CD8-positive, alpha-beta memory T cell (primary cell): ENCODE measurements around the gene EP400. TPM values are rescaled to one million over a fixed set of nuclear protein-coding genes. Genes with fewer than 3 reads are reported as not detected.

Source experiments
- CTCF ChIA-PET: fragments of 350-600 bp; sonication (Branson Sonifier 250); formaldehyde crosslinking; loops from one replicate; lab custom pipeline; 2021; ENCODE audit warnings: antibody characterized with exemption; lab: Charles Lee
- POLR2A ChIA-PET: fragments of 350-600 bp; sonication (Branson Sonifier 250); formaldehyde crosslinking; loops from one replicate; lab custom pipeline; 2021; ENCODE audit warnings: antibody characterized with exemption; lab: Charles Lee
- DNase-seq, 5 donors: peaks; one replicate each; pipeline versions ENCODE4 v3.0.0 to v3.0.0-alpha.2; 2020 to 2022; ENCODE audit warnings: mixed read lengths in 1 of 5
- H3K27ac ChIP-seq: one replicate; pipeline ENCODE4 v1.7.0; 2013; ENCODE audit warnings: low read depth, mild to moderate bottlenecking, low read length, moderate library complexity
- H3K27me3 ChIP-seq: 2 replicates; pipeline ENCODE4 v1.7.0; 2013; ENCODE audit warnings: low read length, mild to moderate bottlenecking; ENCODE audit not compliant: insufficient read depth, poor library complexity, severe bottlenecking
- H3K36me3 ChIP-seq: 2 replicates; pipeline ENCODE4 v1.7.0; 2013; ENCODE audit warnings: mild to moderate bottlenecking, low read length, moderate library complexity; ENCODE audit not compliant: insufficient read depth
- H3K4me1 ChIP-seq: 2 replicates; pipeline ENCODE4 v1.7.0; 2013; ENCODE audit warnings: mild to moderate bottlenecking, low read length, moderate library complexity; ENCODE audit not compliant: insufficient read depth
- H3K4me3 ChIP-seq: 2 replicates; pipeline ENCODE4 v1.7.0; 2013; ENCODE audit warnings: mild to moderate bottlenecking, low read length
- H3K9me3 ChIP-seq: 2 replicates; pipeline ENCODE4 v1.7.0; 2013; ENCODE audit warnings: mild to moderate bottlenecking, low read length
- H3K27ac Mint-ChIP-seq, 8 donors: one replicate each; pipeline ENCODE4 v1.8.0; 2020 to 2021; ENCODE audit warnings: mixed read lengths in 8 of 8, mild to moderate bottlenecking in 6 of 8, inconsistent platforms in 3 of 8, moderate library complexity in 3 of 8
- H3K27me3 Mint-ChIP-seq, 2 donors: one replicate each; pipeline ENCODE4 v1.8.0; 2020 to 2021; ENCODE audit warnings: mixed read lengths in 2 of 2, mild to moderate bottlenecking in 1 of 2, moderate library complexity in 1 of 2
- H3K36me3 Mint-ChIP-seq, 3 donors: one replicate each; pipeline ENCODE4 v1.8.0; 2020 to 2021; ENCODE audit warnings: mixed read lengths in 3 of 3, inconsistent platforms in 1 of 3, mild to moderate bottlenecking in 1 of 3
- H3K4me1 Mint-ChIP-seq, 3 donors: one replicate each; pipeline ENCODE4 v1.8.0; 2020 to 2021; ENCODE audit warnings: mixed read lengths in 3 of 3, inconsistent platforms in 1 of 3, mild to moderate bottlenecking in 1 of 3
- H3K4me3 Mint-ChIP-seq, 7 donors: one replicate each; pipeline ENCODE4 v1.8.0; 2020 to 2021; ENCODE audit warnings: mixed read lengths in 7 of 7, mild to moderate bottlenecking in 6 of 7, moderate library complexity in 4 of 7, inconsistent platforms in 2 of 7
- H3K9me3 Mint-ChIP-seq, 5 donors: one replicate each; pipeline ENCODE4 v1.8.0; 2020 to 2022; ENCODE audit warnings: mixed read lengths in 5 of 5, mild to moderate bottlenecking in 3 of 5, moderate library complexity in 2 of 5, inconsistent platforms in 1 of 5
- polyA plus RNA-seq: library from polyadenylated mRNA; unstranded; fragments of 300-500 nt; fragmentation: Illumina TruSeq; gene quantifications from one replicate; pipeline ENCODE4 v1.2.3, GENCODE V29; 2021
- total RNA-seq, 2 experiments: library from RNA; stranded (reverse); gene quantifications; one replicate each; pipeline ENCODE4 v1.2.3, GENCODE V29; 2021

Gene EP400
- total and polyA plus RNA-seq, 3 experiments from 2014 or later = 4.3 to 48.8 (median 47.9) TPM

DNA sequence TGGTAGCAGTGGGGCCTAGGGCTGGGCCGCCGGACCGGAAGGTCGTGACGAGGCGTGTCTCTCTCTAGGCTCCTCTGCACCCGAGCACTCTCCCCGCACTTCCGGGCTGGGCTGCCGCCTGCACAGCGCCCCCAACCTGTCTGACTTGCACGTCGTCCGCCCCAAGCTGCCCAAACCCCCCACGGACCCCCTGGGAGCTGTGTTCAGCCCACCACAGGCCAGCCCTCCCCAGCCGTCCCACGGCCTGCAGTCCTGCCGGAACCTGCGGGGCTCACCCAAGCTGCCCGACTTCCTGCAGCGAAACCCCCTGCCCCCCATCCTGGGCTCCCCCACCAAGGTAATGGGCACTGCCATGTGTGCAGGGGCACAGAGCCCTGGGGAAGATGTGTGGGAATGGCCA is 33.9 kb upstream of the EP400 start:
- Histone ChIP-seq H3K36me3 (peaks cover 5% of the 10 kb centered on the region), H3K27me3 (no peaks in the 10 kb centered on the region), H3K4me3 (no peak overlapping the region), H3K9me3 (no peaks in the 10 kb centered on the region), H3K4me1 (no peaks in the 10 kb centered on the region), H3K27ac (no peak overlapping the region)
- peaks cover 0 to 45% (median 3%) of the 10 kb centered on the region in 3 donors for H3K36me3 Mint-ChIP-seq
- H3K9me3 Mint-ChIP-seq = no peaks in the 10 kb centered on the region
- no peak for DNase-seq
- H3K27me3 Mint-ChIP-seq = no peaks in the 10 kb centered on the region
- POLR2A ChIA-PET = no interaction called here
- no peaks in the 10 kb centered on the region for H3K4me1 Mint-ChIP-seq
- CTCF ChIA-PET = no interaction called here
- H3K27ac Mint-ChIP-seq = no peak overlapping the region
- no peak overlapping the region for H3K4me3 Mint-ChIP-seq

DNA sequence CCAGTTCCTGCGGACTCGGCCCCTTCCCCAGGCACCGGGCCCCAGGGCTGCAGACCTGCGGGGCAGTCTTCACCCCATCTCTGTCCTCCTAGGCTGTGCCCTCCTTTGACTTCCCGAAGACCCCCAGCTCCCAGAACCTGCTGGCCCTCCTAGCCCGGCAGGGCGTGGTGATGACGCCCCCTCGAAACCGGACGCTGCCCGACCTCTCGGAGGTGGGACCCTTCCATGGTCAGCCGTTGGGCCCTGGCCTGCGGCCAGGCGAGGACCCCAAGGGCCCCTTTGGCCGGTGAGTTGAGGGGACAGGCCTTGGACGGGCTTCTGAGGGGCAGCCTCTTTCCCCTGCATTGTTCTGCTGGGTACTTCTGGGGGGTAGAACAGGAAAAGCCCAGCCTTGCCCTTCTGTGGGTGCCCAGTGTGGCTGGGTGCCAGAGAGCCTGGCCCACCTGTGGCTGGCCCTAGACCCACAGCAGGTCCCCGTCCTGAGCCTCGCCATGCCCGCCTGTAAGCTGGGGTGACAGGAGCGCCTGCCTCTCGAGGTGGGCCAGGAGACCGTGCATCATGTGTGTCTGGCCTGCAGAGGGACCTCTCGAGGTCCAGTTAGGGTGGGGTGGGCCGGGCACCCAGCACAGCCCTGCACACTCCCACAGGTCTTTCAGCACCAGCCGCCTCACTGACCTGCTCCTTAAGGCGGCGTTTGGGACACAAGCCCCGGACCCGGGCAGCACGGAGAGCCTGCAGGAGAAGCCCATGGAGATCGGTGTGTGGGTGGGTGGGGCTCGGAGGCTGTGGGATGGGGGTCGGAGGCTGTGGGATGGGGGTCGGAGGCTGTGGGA is 33.2 kb upstream of the EP400 start:
- H3K4me1 ChIP-seq = no peaks in the 10 kb centered on the region
- ChIA-PET POLR2A (no interaction called here), CTCF (no interaction called here)
- Mint-ChIP-seq H3K4me3 (no peak overlapping the region), H3K36me3 (peaks cover 0 to 43% (median 3%) of the 10 kb centered on the region in 3 donors), H3K9me3 (no peaks in the 10 kb centered on the region), H3K27ac (peak overlapping the region in 1 of 8 donors; percentile 68), H3K27me3 (no peaks in the 10 kb centered on the region), H3K4me1 (no peaks in the 10 kb centered on the region)
- DNase-seq = no peak
- no peak overlapping the region for H3K4me3 ChIP-seq
- H3K36me3 ChIP-seq = peaks cover 5% of the 10 kb centered on the region
- H3K27me3 ChIP-seq = no peaks in the 10 kb centered on the region
- H3K27ac ChIP-seq = no peak overlapping the region
- H3K9me3 ChIP-seq = no peaks in the 10 kb centered on the region

DNA sequence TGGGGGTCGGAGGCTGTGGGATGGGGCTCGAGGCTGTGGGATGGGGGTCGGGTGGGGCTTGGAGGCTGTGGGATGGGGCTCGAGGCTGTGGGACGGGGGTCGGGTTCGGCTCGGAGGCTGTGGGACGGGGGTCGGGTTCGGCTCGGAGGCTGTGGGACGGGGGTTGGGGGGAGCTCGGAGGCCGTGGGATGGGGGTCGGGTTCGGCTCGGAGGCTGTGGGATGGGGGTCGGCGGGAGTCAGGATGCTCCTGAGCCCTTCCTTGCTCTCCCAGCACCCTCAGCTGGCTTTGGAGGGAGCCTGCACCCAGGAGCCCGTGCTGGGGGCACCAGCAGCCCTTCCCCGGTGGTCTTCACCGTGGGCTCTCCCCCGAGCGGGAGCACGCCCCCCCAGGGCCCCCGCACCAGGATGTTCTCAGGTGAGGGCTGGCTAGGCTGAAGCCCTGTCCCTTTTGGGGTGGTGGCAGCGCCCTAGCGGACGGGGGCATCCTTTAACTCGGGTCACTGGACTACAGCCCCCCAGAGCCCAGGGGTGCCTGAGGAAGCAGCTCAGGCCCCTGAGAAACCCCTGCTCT is 32.5 kb upstream of the EP400 start:
- H3K36me3 ChIP-seq = no peaks in the 10 kb centered on the region
- no peak for DNase-seq
- H3K27me3 Mint-ChIP-seq = no peaks in the 10 kb centered on the region
- no peaks in the 10 kb centered on the region for H3K9me3 Mint-ChIP-seq
- POLR2A ChIA-PET = interaction anchor here (0.5 to 0.6 kb wide), 2 partner anchors 11 to 16 kb away, joined by 4 to 9 read pairs; no protein-coding TSS in a partner anchor
- H3K27ac ChIP-seq = no peak overlapping the region
- H3K4me3 ChIP-seq = no peak overlapping the region
- H3K36me3 Mint-ChIP-seq = peaks cover 0 to 43% (median 3%) of the 10 kb centered on the region in 3 donors
- H3K27me3 ChIP-seq = no peaks in the 10 kb centered on the region
- H3K4me3 Mint-ChIP-seq = no peak overlapping the region
- H3K4me1 ChIP-seq = no peaks in the 10 kb centered on the region
- CTCF ChIA-PET = no interaction called here
- H3K9me3 ChIP-seq = no peaks in the 10 kb centered on the region
- H3K27ac Mint-ChIP-seq = no peak overlapping the region
- H3K4me1 Mint-ChIP-seq = no peaks in the 10 kb centered on the region

DNA sequence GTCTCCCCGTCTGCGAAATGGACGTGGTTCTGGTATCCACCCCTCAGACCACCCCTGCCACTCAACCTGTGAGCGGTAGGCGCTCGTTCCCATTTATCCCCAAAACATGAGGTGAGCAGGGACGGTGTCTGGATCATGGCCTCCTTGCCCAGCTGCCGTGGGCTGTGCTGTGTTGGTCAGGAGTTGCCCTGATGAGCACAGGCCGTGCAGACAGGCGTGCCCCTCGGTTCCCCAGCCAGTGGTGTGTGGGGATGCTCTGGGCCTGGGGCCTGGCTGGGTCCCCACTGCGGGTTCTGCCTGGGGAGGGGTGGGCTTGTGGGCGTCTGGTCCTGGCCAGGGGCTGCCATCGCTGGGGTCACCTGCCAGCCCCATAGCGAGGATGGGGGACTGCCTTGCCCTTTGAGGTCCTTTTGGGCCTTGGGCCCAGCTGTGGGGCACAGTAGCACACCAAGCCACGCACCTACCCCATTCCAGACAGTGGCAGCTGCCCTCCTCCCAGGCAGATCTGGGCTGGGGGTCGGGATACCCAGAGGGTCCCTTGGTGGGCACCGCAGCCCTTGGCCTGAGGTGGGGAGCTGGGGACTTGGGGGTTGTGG is 31.9 kb upstream of the EP400 start:
- DNase-seq = no peak
- H3K27ac Mint-ChIP-seq = no peak overlapping the region
- Histone ChIP-seq H3K27me3 (no peaks in the 10 kb centered on the region), H3K4me3 (no peak overlapping the region), H3K36me3 (no peaks in the 10 kb centered on the region), H3K27ac (no peak overlapping the region), H3K9me3 (no peaks in the 10 kb centered on the region), H3K4me1 (no peaks in the 10 kb centered on the region)
- H3K27me3 Mint-ChIP-seq = no peaks in the 10 kb centered on the region
- no peak overlapping the region for H3K4me3 Mint-ChIP-seq
- ChIA-PET POLR2A (interaction anchor here (0.5 to 0.6 kb wide), 2 partner anchors 10 to 17 kb away, joined by 4 to 9 read pairs; no protein-coding TSS in a partner anchor), CTCF (no interaction called here)
- H3K36me3 Mint-ChIP-seq = peaks cover 0 to 42% (median 3%) of the 10 kb centered on the region in 3 donors
- no peaks in the 10 kb centered on the region for H3K4me1 Mint-ChIP-seq
- no peaks in the 10 kb centered on the region for H3K9me3 Mint-ChIP-seq

DNA sequence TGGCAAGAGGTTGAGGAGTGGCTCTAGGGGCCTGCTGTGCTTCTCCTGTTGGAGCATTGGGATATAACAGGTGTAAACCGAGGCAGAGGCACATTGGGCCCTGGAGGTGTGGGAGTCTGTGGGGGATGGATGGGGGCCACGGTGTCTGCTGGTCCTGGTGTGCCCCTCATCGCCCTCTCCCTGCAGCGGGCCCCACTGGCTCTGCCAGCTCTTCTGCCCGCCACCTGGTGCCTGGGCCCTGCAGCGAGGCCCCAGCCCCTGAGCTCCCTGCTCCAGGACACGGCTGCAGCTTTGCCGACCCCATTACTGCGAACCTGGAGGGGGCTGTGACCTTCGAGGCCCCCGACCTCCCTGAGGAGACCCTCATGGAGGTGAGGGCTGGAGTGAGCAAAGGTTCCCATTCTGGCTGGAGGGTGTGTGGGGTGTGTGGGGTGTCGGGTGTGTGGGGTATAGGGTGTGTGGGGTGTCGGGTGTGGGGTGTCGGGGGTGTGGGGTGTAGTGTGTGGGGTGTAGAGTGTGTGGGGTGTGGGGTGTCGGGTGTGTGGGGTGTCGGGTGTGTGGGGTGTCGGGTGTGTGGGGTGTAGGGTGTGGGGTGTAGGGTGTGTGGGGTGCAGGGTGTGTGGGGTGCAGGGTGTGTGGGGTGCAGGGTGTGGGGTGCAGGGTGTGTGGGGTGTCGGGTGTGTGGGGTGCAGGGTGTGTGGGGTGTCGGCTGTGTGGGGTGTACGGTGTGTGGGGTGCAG is 31.3 kb upstream of the EP400 start:
- Mint-ChIP-seq H3K36me3 (peaks cover 0 to 40% (median 3%) of the 10 kb centered on the region in 3 donors), H3K4me1 (no peaks in the 10 kb centered on the region), H3K27me3 (no peaks in the 10 kb centered on the region), H3K9me3 (no peaks in the 10 kb centered on the region), H3K27ac (no peak overlapping the region), H3K4me3 (peak overlapping the region in 1 of 7 donors; percentile 32)
- no peaks in the 10 kb centered on the region for H3K4me1 ChIP-seq
- no peaks in the 10 kb centered on the region for H3K36me3 ChIP-seq
- no peak overlapping the region for H3K27ac ChIP-seq
- no peaks in the 10 kb centered on the region for H3K9me3 ChIP-seq
- POLR2A ChIA-PET = no interaction called here
- CTCF ChIA-PET = no interaction called here
- H3K4me3 ChIP-seq = no peak overlapping the region
- no peak for DNase-seq
- H3K27me3 ChIP-seq = no peaks in the 10 kb centered on the region

DNA sequence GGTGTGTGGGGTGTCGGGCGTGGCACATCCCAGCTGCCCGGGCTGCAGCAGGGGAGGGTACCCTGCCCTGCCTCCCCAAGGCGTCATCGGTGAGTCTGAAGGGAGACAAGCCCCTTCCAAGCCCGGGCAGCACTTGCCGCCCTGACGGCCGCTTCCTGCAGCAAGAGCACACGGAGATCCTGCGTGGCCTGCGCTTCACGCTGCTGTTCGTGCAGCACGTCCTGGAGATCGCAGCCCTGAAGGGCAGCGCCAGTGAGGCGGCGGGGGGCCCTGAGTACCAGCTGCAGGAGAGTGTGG is 30.7 kb upstream of the EP400 start:
- no peaks in the 10 kb centered on the region for H3K4me1 Mint-ChIP-seq
- H3K36me3 Mint-ChIP-seq = peaks cover 0 to 38% (median 3%) of the 10 kb centered on the region in 3 donors
- H3K9me3 ChIP-seq = no peaks in the 10 kb centered on the region
- H3K36me3 ChIP-seq = no peaks in the 10 kb centered on the region
- H3K27me3 ChIP-seq = no peaks in the 10 kb centered on the region
- DNase-seq = no peak
- no peaks in the 10 kb centered on the region for H3K9me3 Mint-ChIP-seq
- ChIA-PET CTCF (no interaction called here), POLR2A (no interaction called here)
- H3K4me1 ChIP-seq = no peaks in the 10 kb centered on the region
- no peak overlapping the region for H3K4me3 ChIP-seq
- no peaks in the 10 kb centered on the region for H3K27me3 Mint-ChIP-seq
- H3K4me3 Mint-ChIP-seq = no peak overlapping the region
- H3K27ac ChIP-seq = no peak overlapping the region
- no peak overlapping the region for H3K27ac Mint-ChIP-seq

DNA sequence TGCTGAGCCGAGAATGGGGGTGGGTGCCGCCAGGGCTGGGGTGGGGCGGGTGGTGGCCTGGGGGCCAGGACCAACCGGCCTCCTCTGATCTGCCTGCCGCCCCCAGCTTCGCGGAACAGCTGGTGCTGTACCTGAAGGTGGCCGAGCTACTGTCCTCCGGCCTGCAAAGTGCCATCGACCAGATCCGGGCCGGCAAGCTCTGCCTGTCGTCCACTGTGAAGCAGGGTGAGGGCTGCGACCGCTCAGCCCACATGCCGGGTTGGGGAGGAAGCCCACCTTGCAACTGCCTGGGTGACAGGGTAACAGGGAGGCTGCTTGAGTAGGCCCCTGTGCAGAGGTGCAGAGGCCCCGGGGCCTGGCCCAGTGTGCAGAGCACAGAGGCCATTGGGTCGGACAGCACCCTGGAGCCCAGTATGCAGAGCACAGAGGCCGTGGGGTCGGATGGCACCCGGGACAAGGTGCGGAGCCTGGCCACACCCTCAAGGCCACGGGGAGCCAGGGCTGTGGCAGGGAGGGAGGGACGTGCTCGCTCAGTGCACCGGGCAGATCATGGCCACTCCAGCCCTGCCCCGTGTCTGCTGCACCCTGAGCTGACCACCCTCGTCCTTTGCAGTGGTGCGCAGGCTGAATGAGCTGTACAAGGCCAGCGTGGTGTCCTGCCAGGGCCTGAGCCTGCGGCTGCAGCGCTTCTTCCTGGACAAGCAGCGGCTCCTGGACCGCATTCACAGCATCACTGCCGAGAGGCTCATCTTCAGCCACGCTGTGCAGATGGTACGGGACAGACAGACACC is 30.2 kb upstream of the EP400 start:
- no peak for DNase-seq
- H3K36me3 Mint-ChIP-seq = peaks cover 0 to 32% (median 3%) of the 10 kb centered on the region in 3 donors
- peaks cover 2 to 4% (median 2%) of the 10 kb centered on the region in 3 donors for H3K4me1 Mint-ChIP-seq
- POLR2A ChIA-PET = no interaction called here
- Histone ChIP-seq H3K36me3 (no peaks in the 10 kb centered on the region), H3K27me3 (no peaks in the 10 kb centered on the region), H3K4me1 (no peaks in the 10 kb centered on the region), H3K4me3 (no peak overlapping the region), H3K9me3 (no peaks in the 10 kb centered on the region), H3K27ac (no peak overlapping the region)
- no peak overlapping the region for H3K27ac Mint-ChIP-seq
- H3K27me3 Mint-ChIP-seq = no peaks in the 10 kb centered on the region
- no peak overlapping the region for H3K4me3 Mint-ChIP-seq
- no peaks in the 10 kb centered on the region for H3K9me3 Mint-ChIP-seq
- CTCF ChIA-PET = no interaction called here
